HG03139 (cell line): ENCODE measurements around the gene TMA7B.
"Not testable (repeated sequence)": the region's sequence is repeated elsewhere in the genome, so short reads cannot be mapped to it uniquely, and the experiment has no call there.

ENCODE experiments used
- ATAC-seq: cut with Tn5 transposase; IDR thresholded peaks from one replicate; pipeline ENCODE4 v1.9.1; 2021; ENCODE audit not compliant: unreplicated experiment

Gene TMA7B

GRCh38 chr22:39979048-39979447 is 18.9 kb downstream of the TMA7B start:
- no peak for ATAC-seq

GRCh38 chr22:39979458-39979857 is 19.3 kb downstream of the TMA7B start:
- no peak for ATAC-seq

- no peak for ATAC-seq
Observed at GRCh38 chr22:39980596-39980995, 20.4 kb downstream of the TMA7B start.

- no peak for ATAC-seq
Observed at GRCh38 chr22:39983346-39983745, 23.1 kb downstream of the TMA7B start.

- ATAC-seq = no peak
Observed at GRCh38 chr22:39984006-39984405, 23.8 kb downstream of the TMA7B start.

- no peak for ATAC-seq
Observed at GRCh38 chr22:39984746-39985145, 24.5 kb downstream of the TMA7B start.

GRCh38 chr22:39985383-39986035 is 25.3 kb downstream of the TMA7B start:
- ATAC-seq = no peak

GRCh38 chr22:39988386-39989114 is 28.4 kb downstream of the TMA7B start:
- no peak for ATAC-seq

- ATAC-seq = no peak
Observed at GRCh38 chr22:39989633-39990032, 29.4 kb downstream of the TMA7B start.

- no peak for ATAC-seq
Observed at GRCh38 chr22:39990686-39991085, 30.5 kb downstream of the TMA7B start.

GRCh38 chr22:39991159-39991860 is 31.1 kb downstream of the TMA7B start:
- no peak for ATAC-seq

- ATAC-seq = no peak
Observed at GRCh38 chr22:39992088-39992826, 32.1 kb downstream of the TMA7B start.

GRCh38 chr22:39992894-39993293 is 32.7 kb downstream of the TMA7B start:
- ATAC-seq = not testable (repeated sequence)

- no peak for ATAC-seq
Observed at GRCh38 chr22:39994041-39994565, 33.9 kb downstream of the TMA7B start.

GRCh38 chr22:39994566-39995392 is 34.6 kb downstream of the TMA7B start, which contains the start of gene FAM83F:
Gene FAM83F (plus strand): TSS chr22:39994954. CDS start chr22:39995043, 89 bp downstream.
- no peak for ATAC-seq

- no peak for ATAC-seq
Observed at GRCh38 chr22:39995393-39996252, 35.4 kb downstream of the TMA7B start.

GRCh38 chr22:39996732-39997131 is 36.5 kb downstream of the TMA7B start:
- ATAC-seq = no peak

GRCh38 chr22:39997421-39997820 is 37.2 kb downstream of the TMA7B start:
- no peak for ATAC-seq
